ENCODE data around the gene TEX12.

Gene TEX12

GRCh38 chr11:112177589-112177988 is 10.4 kb downstream of the TEX12 start:
- Histone ChIP-seq H3K4me3 (ENCODE audit: low read depth in 1 of 2, low read length in 2 of 2) (no peak overlapping the region), H3K9me3 (ENCODE audit: insufficient read depth, low read length, severe bottlenecking) (no peaks in the 10 kb centered on the region), H3K27ac (ENCODE audit: low read length) (no peak overlapping the region), H3K4me1 (ENCODE audit: insufficient read depth, low read length) (no peaks in the 10 kb centered on the region), H3K79me2 (ENCODE audit: insufficient read depth, low read length) (no peaks in the 10 kb centered on the region), H3K27me3 (ENCODE audit: insufficient read depth, low read length, poor library complexity) (no peaks in the 10 kb centered on the region), H3K36me3 (ENCODE audit: insufficient read depth, low read length) (no peaks in the 10 kb centered on the region), H4K20me1 (ENCODE audit: insufficient read depth, low read length) (no peaks in the 10 kb centered on the region), H2AFZ (ENCODE audit: low read depth, low read length) (no peak overlapping the region), H3K4me2 (ENCODE audit: insufficient read depth, low read length) (no peak overlapping the region), H3K9ac (ENCODE audit: low read depth, low read length) (no peak overlapping the region)
- ATAC-seq (ENCODE audit: insufficient read depth, low read depth): no peak
- TF ChIP-seq CTCF (IDR thresholded peaks at IDR 0.05; ENCODE audit: borderline replicate concordance, extremely low read depth, low read length, poor library complexity, severe bottlenecking) (no peak), EZH2 (IDR thresholded peaks at IDR 0.05; ENCODE audit: borderline replicate concordance, low read depth, low read length, severe bottlenecking) (no peak)
- no peak for DNase-seq

- H4K20me1 ChIP-seq (ENCODE audit: insufficient read depth, low read length): no peaks in the 10 kb centered on the region
These were observed 11.3 kb downstream of the TEX12 start for GRCh38 chr11:112178428-112178827.

GRCh38 chr11:112178936-112179335 is 11.8 kb downstream of the TEX12 start:
- no peaks in the 10 kb centered on the region for H4K20me1 ChIP-seq (ENCODE audit: insufficient read depth, low read length)
- TF ChIP-seq EZH2 (IDR thresholded peaks at IDR 0.05; ENCODE audit: borderline replicate concordance, low read depth, low read length, severe bottlenecking) (no peak), CTCF (IDR thresholded peaks at IDR 0.05; ENCODE audit: borderline replicate concordance, extremely low read depth, low read length, poor library complexity, severe bottlenecking) (no peak)
- H2AFZ ChIP-seq (ENCODE audit: low read depth, low read length): no peak overlapping the region
- H3K4me1 ChIP-seq (ENCODE audit: insufficient read depth, low read length): no peaks in the 10 kb centered on the region
- ATAC-seq (ENCODE audit: insufficient read depth, low read depth) (no peak), DNase-seq (no peak)
- H3K4me2 ChIP-seq (ENCODE audit: insufficient read depth, low read length): no peak overlapping the region
- no peaks in the 10 kb centered on the region for H3K27me3 ChIP-seq (ENCODE audit: insufficient read depth, low read length, poor library complexity)
- no peak overlapping the region for H3K27ac ChIP-seq (ENCODE audit: low read length)
- no peak overlapping the region for H3K4me3 ChIP-seq (ENCODE audit: low read depth in 1 of 2, low read length in 2 of 2)
- H3K36me3 ChIP-seq (ENCODE audit: insufficient read depth, low read length): no peaks in the 10 kb centered on the region
- no peaks in the 10 kb centered on the region for H3K9me3 ChIP-seq (ENCODE audit: insufficient read depth, low read length, severe bottlenecking)
- no peak overlapping the region for H3K9ac ChIP-seq (ENCODE audit: low read depth, low read length)
- no peaks in the 10 kb centered on the region for H3K79me2 ChIP-seq (ENCODE audit: insufficient read depth, low read length)

More at GRCh38 chr11:112178428-112178827, 11.3 kb downstream of the TEX12 start:
- no peak overlapping the region for H3K27ac ChIP-seq (ENCODE audit: low read length)
- no peak overlapping the region for H3K4me2 ChIP-seq (ENCODE audit: insufficient read depth, low read length)
- H2AFZ ChIP-seq (ENCODE audit: low read depth, low read length): no peak overlapping the region
- no peak overlapping the region for H3K9ac ChIP-seq (ENCODE audit: low read depth, low read length)
- TF ChIP-seq CTCF (IDR thresholded peaks at IDR 0.05; ENCODE audit: borderline replicate concordance, extremely low read depth, low read length, poor library complexity, severe bottlenecking) (no peak), EZH2 (IDR thresholded peaks at IDR 0.05; ENCODE audit: borderline replicate concordance, low read depth, low read length, severe bottlenecking) (no peak)
- H3K36me3 ChIP-seq (ENCODE audit: insufficient read depth, low read length): no peaks in the 10 kb centered on the region
- H3K4me3 ChIP-seq (ENCODE audit: low read depth in 1 of 2, low read length in 2 of 2): no peak overlapping the region
- ATAC-seq (ENCODE audit: insufficient read depth, low read depth) (no peak), DNase-seq (no peak)
- H3K79me2 ChIP-seq (ENCODE audit: insufficient read depth, low read length): no peaks in the 10 kb centered on the region
- no peaks in the 10 kb centered on the region for H3K27me3 ChIP-seq (ENCODE audit: insufficient read depth, low read length, poor library complexity)
- no peaks in the 10 kb centered on the region for H3K9me3 ChIP-seq (ENCODE audit: insufficient read depth, low read length, severe bottlenecking)
- H3K4me1 ChIP-seq (ENCODE audit: insufficient read depth, low read length): no peaks in the 10 kb centered on the region

GRCh38 chr11:112179601-112180000 is 12.4 kb downstream of the TEX12 start:
- DNase-seq: no peak
- no peaks in the 10 kb centered on the region for H3K4me1 ChIP-seq (ENCODE audit: insufficient read depth, low read length)
- H3K36me3 ChIP-seq (ENCODE audit: insufficient read depth, low read length): no peaks in the 10 kb centered on the region
- H3K9ac ChIP-seq (ENCODE audit: low read depth, low read length): no peak overlapping the region
- no peaks in the 10 kb centered on the region for H4K20me1 ChIP-seq (ENCODE audit: insufficient read depth, low read length)
- H3K4me3 ChIP-seq (ENCODE audit: low read depth in 1 of 2, low read length in 2 of 2): no peak overlapping the region
- no peaks in the 10 kb centered on the region for H3K27me3 ChIP-seq (ENCODE audit: insufficient read depth, low read length, poor library complexity)
- H3K4me2 ChIP-seq (ENCODE audit: insufficient read depth, low read length): no peak overlapping the region
- TF ChIP-seq EZH2 (IDR thresholded peaks at IDR 0.05; ENCODE audit: borderline replicate concordance, low read depth, low read length, severe bottlenecking): no peak
- TF ChIP-seq CTCF (IDR thresholded peaks at IDR 0.05; ENCODE audit: borderline replicate concordance, extremely low read depth, low read length, poor library complexity, severe bottlenecking): no peak
- H3K9me3 ChIP-seq (ENCODE audit: insufficient read depth, low read length, severe bottlenecking): no peaks in the 10 kb centered on the region
- H3K79me2 ChIP-seq (ENCODE audit: insufficient read depth, low read length): no peaks in the 10 kb centered on the region
- H3K27ac ChIP-seq (ENCODE audit: low read length): no peak overlapping the region
- no peak for ATAC-seq (ENCODE audit: insufficient read depth, low read depth)
- no peak overlapping the region for H2AFZ ChIP-seq (ENCODE audit: low read depth, low read length)

Measured in DND-41 (cell line).